Measurements from ENCODE around the gene SORBS2. TPM values are rescaled to one million over a fixed set of nuclear protein-coding genes. Genes with fewer than 3 reads are reported as not detected.

Gene SORBS2
- 168 and 191 TPM in 2 replicates for total RNA-seq

GRCh38 chr4:185811509-185812364 lies at the start of gene SORBS2:
SORBS2 (minus strand) TSS chr4:185812194; CDS start chr4:185690571, 121,623 bp downstream.

Small RNA genes within 50 kb of the gene (small RNA-seq; reads per million reads assigned to genes)
- gene RF00019: not detected
